ENCODE measurements around the gene RNF40. TPM values are rescaled to one million over a fixed set of nuclear protein-coding genes. Genes with fewer than 3 reads are reported as not detected.

RNF40 gene
- total RNA-seq, 1 experiment from 2014 or later: 114 TPM

GRCh38 chr16:30723725-30724355, 38.3 kb upstream of the RNF40 start:
- no peak for TF ChIP-seq TCF7L2 (IDR thresholded peaks at IDR 0.05; ENCODE audit: low read depth, low read length)
- no peak for TF ChIP-seq POLR2AphosphoS5 (IDR thresholded peaks at IDR 0.05; ENCODE audit: low read depth, low read length)
- TF ChIP-seq CTCF (IDR thresholded peaks at IDR 0.05): no peak
- TF ChIP-seq REST (IDR thresholded peaks at IDR 0.05; ENCODE audit: insufficient read depth in 1 of 2, low read depth in 2 of 2, low read length in 1 of 2): no peak
- no peak for TF ChIP-seq SIN3A (IDR thresholded peaks at IDR 0.05; ENCODE audit: borderline replicate concordance, insufficient read depth, low read depth, low read length)
- H3K9me3 ChIP-seq (ENCODE audit: control insufficient read depth, insufficient read depth, low read depth, low read length): no peaks in the 10 kb centered on the region
- H3K27ac ChIP-seq (ENCODE audit: low read length): no peak overlapping the region
- peaks cover 35% of the 10 kb centered on the region for H3K36me3 ChIP-seq (ENCODE audit: control insufficient read depth, insufficient read depth, low read length)
- TSS peak; percentile 7 for BruUV-seq (replicated peaks)
- no peak for ATAC-seq
- CTCF ChIA-PET: no interaction called here
- POLR2A ChIA-PET: no interaction called here
- no peaks in the 10 kb centered on the region for H3K27me3 ChIP-seq (ENCODE audit: control insufficient read depth, insufficient read depth, low read length)
- no peak for DNase-seq (ENCODE audit: low read depth, low spot score)
- intact Hi-C loops (cut with micrococcal nuclease; ENCODE audit: unreplicated experiment) (no loop called here), in situ Hi-C loops (cut with HindIII; ENCODE audit: low pct_unique_long_range_greater_than_20kb, low sequenced_read_pairs) (no loop called here)
- H3K4me1 ChIP-seq (ENCODE audit: control insufficient read depth, insufficient read depth, low read length): no peaks in the 10 kb centered on the region
- H3K4me3 ChIP-seq (ENCODE audit: low read depth in 2 of 2, low read length in 2 of 2): no peak overlapping the region

- ChIA-PET CTCF (no interaction called here), POLR2A (no interaction called here)
- DNase-seq (ENCODE audit: low read depth, low spot score): no peak
- no peaks in the 10 kb centered on the region for H3K9me3 ChIP-seq (ENCODE audit: control insufficient read depth, insufficient read depth, low read depth, low read length)
- no TSS peak for BruUV-seq (replicated peaks)
- intact Hi-C loops (cut with micrococcal nuclease; ENCODE audit: unreplicated experiment): no loop called here
- in situ Hi-C loops (cut with HindIII; ENCODE audit: low pct_unique_long_range_greater_than_20kb, low sequenced_read_pairs): no loop called here
- H3K4me3 ChIP-seq (ENCODE audit: low read depth in 2 of 2, low read length in 2 of 2): no peak overlapping the region
- peaks cover 33% of the 10 kb centered on the region for H3K36me3 ChIP-seq (ENCODE audit: control insufficient read depth, insufficient read depth, low read length)
- no peaks in the 10 kb centered on the region for H3K27me3 ChIP-seq (ENCODE audit: control insufficient read depth, insufficient read depth, low read length)
- H3K27ac ChIP-seq (ENCODE audit: low read length): no peak overlapping the region
- ATAC-seq: no peak
- H3K4me1 ChIP-seq (ENCODE audit: control insufficient read depth, insufficient read depth, low read length): no peaks in the 10 kb centered on the region
- TF ChIP-seq TCF7L2 (IDR thresholded peaks at IDR 0.05; ENCODE audit: low read depth, low read length) (no peak), REST (IDR thresholded peaks at IDR 0.05; ENCODE audit: insufficient read depth in 1 of 2, low read depth in 2 of 2, low read length in 1 of 2) (no peak), POLR2AphosphoS5 (IDR thresholded peaks at IDR 0.05; ENCODE audit: low read depth, low read length) (no peak; the same call in 1 of the 2 replicates), CTCF (IDR thresholded peaks at IDR 0.05) (no peak), SIN3A (IDR thresholded peaks at IDR 0.05; ENCODE audit: borderline replicate concordance, insufficient read depth, low read depth, low read length) (no peak)
Observed at GRCh38 chr16:30724641-30725417, 37.3 kb upstream of the RNF40 start.
